HG03280 (cell line): ENCODE data around the gene FCHO1.
"Not testable (repeated sequence)": the region's sequence is repeated elsewhere in the genome, so short reads cannot be mapped to it uniquely, and the experiment has no call there.

Source experiments
- ATAC-seq: cut with Tn5 transposase; IDR thresholded peaks from one replicate; pipeline ENCODE4 v1.9.1; 2021; ENCODE audit warnings: mild to moderate bottlenecking, moderate library complexity; ENCODE audit not compliant: unreplicated experiment

FCHO1 gene

GRCh38 chr19:17790059-17790780 lies 38.9 kb downstream of the FCHO1 start:
- ATAC-seq: no peak

- ATAC-seq: no peak
These were observed 43.1 kb downstream of the FCHO1 start for GRCh38 chr19:17794412-17794730.

GRCh38 chr19:17794731-17795494 lies 43.6 kb downstream of the FCHO1 start, which contains the start of gene B3GNT3:
Gene B3GNT3 (plus strand): TSS chr19:17795138. CDS start chr19:17807808, 12,670 bp downstream.
- no peak for ATAC-seq

- ATAC-seq: no peak
These were observed 44.2 kb downstream of the FCHO1 start for GRCh38 chr19:17795495-17795856.

- ATAC-seq: no peak
These were observed 44.9 kb downstream of the FCHO1 start for GRCh38 chr19:17796013-17796837.

GRCh38 chr19:17796838-17797423 lies 45.7 kb downstream of the FCHO1 start:
- ATAC-seq: no peak

- no peak for ATAC-seq
These were observed 46.3 kb downstream of the FCHO1 start for GRCh38 chr19:17797424-17798201.

GRCh38 chr19:17798599-17798998 lies 47.3 kb downstream of the FCHO1 start:
- ATAC-seq: not testable (repeated sequence)

GRCh38 chr19:17802137-17802858 lies 51.0 kb downstream of the FCHO1 start:
- no peak for ATAC-seq

- ATAC-seq: no peak
These were observed 52.1 kb downstream of the FCHO1 start for GRCh38 chr19:17803264-17803896.

GRCh38 chr19:17805427-17805826 lies 54.1 kb downstream of the FCHO1 start:
- ATAC-seq: no peak

- ATAC-seq: no peak
These were observed 55.7 kb downstream of the FCHO1 start for GRCh38 chr19:17806945-17807344.

GRCh38 chr19:17807731-17808316 lies 56.5 kb downstream of the FCHO1 start:
- no peak for ATAC-seq

- ATAC-seq: no peak
These were observed 59.8 kb downstream of the FCHO1 start for GRCh38 chr19:17811103-17811502.

GRCh38 chr19:17811681-17812080 lies 60.4 kb downstream of the FCHO1 start:
- no peak for ATAC-seq

GRCh38 chr19:17812099-17812498 lies 60.8 kb downstream of the FCHO1 start:
- no peak for ATAC-seq

GRCh38 chr19:17817668-17818363 lies 66.5 kb downstream of the FCHO1 start:
- no peak for ATAC-seq

- ATAC-seq: no peak
These were observed 69.9 kb downstream of the FCHO1 start, which contains the start of gene INSL3 for GRCh38 chr19:17821190-17821589. Gene INSL3 (minus strand): TSS chr19:17821519. CDS start chr19:17821506, 13 bp downstream.
